GM18502 (cell line): ENCODE data around the gene CELSR1.
"Not testable (repeated sequence)": the region's sequence is repeated elsewhere in the genome, so short reads cannot be mapped to it uniquely, and the experiment has no call there.

Source experiments
- ATAC-seq: cut with Tn5 transposase; IDR thresholded peaks from one replicate; pipeline ENCODE4 v1.9.1; 2021; ENCODE audit warnings: mild to moderate bottlenecking; ENCODE audit not compliant: unreplicated experiment, poor library complexity

CELSR1 gene

DNA sequence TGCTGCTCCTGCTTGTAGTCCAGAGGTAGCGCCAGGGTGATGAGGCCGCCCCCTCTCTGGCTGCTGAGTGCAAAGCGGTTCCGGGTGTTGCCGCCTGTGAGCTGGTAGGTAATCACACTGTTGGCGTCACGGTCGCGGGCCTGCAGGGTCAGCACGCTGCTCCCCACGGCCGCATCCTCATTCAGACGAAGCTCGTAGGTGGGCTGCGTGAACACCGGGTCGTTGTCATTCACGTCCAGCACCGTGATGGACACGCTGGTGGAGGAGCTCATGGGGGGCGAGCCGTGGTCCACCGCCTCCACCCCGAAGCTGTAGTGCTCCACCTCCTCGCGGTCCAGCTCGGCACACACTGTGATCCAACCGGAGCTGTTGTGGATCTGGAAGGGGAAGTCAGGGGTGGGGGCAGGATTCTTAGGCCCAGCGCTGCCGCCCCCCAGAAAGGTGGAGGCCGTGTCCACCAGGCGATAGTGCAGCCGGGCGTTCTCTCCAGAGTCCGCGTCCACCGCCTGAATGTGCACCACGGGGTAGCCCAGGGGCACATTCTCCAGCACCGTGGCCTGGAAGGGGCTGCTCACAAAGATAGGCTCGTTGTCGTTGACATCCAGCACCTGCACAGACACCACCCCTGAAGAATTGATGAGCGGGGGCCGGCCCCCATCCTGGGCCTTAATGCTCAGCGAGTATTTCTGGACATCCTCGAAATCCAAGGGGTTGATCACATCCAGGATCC, 2.4 kb downstream of the CELSR1 start:
- ATAC-seq, result no peak

DNA sequence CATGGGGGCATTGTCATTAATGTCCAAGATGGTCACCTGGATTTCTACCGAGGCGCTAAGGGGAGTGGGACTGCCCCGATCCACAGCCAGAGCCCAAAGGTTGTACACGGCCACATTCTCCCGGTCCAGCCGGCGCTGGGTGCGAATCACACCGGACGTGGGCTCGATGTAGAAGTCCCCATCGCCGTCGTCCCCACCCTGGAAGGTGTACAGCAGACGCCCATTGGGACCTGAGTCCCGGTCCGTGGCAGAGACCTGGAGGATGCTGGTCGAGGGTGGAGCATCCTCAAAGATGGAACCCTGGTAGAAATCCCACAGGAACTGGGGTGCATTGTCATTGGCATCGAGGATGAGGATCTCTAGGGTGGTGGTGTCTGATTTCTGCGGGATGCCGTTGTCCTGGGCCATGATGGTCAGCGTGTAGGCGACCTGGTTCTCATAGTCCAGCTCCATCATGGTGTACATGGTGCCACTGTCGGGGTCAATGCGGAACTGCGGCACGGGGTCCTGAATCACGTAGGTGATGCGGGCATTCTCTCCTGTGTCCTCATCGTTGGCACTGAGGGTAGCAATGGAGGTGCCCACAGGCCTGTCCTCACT, 3.1 kb downstream of the CELSR1 start:
- no peak for ATAC-seq

- ATAC-seq, result no peak
Observed at GRCh38 chr22:46533070-46533833, 4.2 kb downstream of the CELSR1 start.

DNA sequence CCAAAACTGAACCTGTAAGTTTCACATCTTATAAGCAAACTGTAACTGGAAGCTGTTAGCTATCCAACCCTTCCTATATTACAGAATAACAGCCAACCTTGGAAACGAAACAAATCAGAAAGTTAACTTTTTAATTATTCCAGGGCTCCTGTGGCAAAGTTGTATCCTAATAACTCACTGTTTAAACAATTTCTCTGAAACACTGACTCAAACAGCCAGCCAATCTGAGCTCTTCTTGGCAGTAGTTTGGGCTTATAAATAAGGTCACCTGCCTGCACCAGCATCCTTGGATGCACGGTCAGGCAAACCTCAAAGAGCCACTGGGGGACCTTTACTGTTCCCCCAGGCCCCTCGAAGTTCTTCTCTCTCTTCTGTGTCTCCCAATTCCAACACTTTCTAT, 5.0 kb downstream of the CELSR1 start:
- ATAC-seq, result no peak

DNA sequence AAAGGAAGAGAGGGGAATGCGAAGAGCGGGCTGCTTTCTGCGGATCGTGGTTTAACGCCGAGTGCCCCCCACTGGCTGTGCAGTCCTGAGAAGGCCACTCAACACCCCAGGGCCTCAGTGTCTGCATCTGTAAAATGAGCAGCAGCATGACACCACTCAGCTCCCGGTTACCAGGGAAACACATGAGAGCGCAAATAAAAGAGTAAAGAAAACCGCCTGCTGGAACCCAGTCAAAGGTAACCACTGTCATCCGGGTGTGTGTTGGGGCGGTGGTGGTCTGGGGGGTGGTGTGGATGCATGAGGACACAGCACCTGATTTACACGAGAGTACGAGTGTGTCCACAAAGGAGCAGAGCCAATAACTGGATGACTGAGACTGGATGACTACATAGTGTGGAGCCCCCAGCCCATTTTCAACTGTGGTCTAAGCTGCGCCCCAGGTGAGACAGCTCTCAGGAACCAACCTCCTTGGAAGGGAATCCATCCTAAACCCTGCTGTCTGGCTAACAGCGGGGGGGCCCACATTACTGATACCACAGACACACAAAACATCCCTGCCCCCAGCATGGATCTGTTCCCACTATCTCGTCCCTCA, 5.7 kb downstream of the CELSR1 start:
- no peak for ATAC-seq

GRCh38 chr22:46528121-46528610, 9.3 kb downstream of the CELSR1 start:
- no peak for ATAC-seq

DNA sequence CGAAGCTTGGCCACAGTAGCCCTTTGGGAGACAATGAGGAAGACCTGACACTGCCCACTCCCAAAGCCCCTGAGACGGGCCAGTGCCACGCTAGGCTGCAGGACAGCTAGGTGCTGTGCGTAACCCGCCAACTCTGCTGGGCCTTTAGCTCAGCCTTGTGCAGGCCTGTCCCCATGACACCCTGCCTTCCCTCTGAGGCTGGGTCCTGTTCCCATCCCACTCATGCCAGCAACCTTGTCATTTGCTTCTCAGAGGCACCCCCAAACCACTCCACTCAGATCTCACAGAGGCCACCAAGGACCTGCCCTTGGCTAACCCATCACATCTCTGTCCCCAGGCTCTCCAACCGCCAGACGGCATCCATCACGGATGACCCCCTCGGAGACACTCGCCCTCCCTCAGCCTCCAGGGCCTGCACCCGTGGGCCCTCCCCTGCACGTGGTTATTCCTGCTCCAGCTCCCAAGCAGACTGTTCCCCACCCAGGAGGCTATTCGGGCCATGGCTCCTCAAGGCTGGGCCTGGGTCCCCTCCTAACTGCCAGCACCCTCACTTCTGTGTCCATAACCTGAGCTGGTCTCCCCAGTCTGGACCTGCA, 11.1 kb downstream of the CELSR1 start:
- no peak for ATAC-seq

DNA sequence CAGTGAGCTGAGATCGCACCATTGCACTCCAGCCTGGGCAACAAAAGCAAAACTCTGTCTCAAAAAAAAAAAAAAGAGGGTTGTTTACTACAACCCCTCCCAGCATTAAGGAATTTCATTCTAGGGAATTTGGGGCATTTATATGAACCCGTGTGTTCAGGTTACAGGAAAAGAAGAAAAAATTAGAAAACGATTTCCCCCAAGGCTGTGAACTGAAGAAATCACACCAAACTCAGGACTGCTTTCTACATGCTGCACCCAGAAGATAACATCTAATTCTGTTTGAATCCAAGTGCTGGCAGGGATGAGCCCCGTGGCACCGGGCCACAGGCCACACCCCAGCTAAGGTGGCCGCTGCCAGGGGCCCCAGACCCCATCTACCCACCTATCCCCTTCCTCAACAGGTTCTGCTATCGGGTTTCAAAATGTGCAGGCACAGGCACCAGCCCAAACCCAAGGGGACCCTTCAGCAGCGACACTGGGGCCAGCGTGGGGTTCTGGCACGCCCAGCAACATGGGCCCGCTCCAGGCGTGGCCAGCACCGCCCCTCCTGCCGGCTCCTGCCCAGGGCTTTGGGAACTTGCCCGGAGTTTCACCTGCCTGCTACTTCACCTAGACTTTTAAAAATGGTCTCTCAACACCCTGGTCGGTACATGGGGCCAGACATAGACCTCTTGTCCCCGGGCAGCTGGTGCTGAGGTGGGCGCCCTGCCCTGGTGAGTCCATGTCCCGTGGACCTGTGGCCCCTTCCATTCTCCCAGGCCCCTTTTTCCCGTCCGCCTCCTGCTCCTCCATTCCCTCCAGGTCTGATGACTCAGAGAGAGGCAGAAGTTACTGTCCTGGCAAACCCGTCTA, 11.8 kb downstream of the CELSR1 start:
- ATAC-seq, result no peak

GRCh38 chr22:46524203-46524740, 13.1 kb downstream of the CELSR1 start:
- ATAC-seq, result no peak

GRCh38 chr22:46522797-46523196, 14.6 kb downstream of the CELSR1 start:
- no peak for ATAC-seq

DNA sequence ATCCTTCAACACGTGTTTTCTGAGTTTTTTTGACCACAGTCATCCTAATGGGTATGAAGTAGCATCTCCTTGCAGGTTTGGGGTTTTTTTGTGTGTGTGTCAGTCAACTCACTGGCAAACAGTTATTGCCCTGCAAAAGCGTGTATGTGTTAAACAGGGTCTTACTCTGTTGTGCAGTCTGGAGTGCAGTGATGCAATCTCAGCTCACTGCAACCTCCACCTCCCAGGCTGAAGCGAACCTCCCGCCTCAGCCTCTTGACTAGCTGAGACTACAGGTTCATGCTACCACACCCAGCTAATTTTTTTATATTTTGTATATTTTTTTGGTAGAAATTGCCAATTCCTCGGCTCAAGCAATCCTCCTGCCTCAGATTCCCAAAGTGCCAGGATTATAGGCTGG, 15.4 kb downstream of the CELSR1 start:
- ATAC-seq, result no peak

- no peak for ATAC-seq
Observed at GRCh38 chr22:46520880-46521279, 16.5 kb downstream of the CELSR1 start.

DNA sequence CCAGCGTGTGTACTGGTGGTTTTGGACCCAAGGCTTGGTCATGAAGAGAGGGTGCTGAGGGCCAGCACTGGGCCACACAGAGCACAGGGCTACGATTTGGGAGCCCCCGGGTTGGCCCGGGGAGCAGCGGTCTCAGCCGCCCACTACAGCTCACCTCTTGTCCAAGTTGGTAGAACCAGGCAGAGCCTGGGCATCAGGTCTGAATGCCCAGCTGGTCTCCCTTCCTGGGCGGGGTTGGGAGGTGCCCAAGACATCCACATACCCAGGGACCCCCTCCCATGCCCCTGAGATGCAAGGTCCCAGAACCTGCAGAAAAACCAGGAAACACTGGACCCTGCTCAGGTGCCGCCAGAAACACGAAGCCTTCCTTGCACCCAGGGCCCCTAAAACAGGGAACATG, 18.0 kb downstream of the CELSR1 start:
- ATAC-seq, result no peak

DNA sequence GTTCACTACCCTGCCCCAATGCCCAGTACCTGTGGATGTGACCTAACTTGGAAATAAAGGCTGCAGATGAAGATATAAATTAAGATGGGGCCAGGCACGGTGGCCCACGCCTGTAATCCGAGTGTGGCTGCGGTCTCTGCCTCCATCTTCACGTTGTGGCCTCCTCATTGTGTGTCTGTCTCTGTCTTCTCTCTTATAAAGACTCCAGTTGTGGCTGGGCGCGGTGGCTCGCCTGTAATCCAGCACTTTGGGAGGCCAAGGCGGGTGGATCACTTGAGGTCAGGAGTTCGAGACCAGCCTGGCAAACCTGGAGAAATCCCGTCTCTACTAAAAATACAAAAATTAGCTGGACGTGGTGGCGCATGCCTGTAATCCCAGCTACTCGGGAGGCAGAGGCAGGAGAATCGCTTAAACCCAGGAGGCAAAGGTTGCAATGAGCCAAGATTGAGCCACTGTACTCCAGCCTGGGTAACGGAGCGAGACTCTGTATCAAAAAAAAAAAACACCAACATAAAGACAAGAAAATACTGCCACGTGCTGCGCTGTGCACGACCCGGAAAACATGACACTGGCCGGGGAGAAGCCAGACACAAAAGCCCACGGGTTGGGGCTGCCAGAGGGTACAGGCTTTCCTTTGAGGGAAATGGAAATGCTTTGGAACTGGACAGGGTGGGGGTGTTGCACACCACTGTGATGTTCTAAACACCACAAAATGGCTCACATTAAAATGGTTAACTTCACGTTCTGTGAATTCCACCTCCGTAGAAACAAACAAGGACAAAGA, 18.7 kb downstream of the CELSR1 start:
- ATAC-seq, result no peak

- ATAC-seq, result no peak
Observed at GRCh38 chr22:46518038-46518437, 19.4 kb downstream of the CELSR1 start.

DNA sequence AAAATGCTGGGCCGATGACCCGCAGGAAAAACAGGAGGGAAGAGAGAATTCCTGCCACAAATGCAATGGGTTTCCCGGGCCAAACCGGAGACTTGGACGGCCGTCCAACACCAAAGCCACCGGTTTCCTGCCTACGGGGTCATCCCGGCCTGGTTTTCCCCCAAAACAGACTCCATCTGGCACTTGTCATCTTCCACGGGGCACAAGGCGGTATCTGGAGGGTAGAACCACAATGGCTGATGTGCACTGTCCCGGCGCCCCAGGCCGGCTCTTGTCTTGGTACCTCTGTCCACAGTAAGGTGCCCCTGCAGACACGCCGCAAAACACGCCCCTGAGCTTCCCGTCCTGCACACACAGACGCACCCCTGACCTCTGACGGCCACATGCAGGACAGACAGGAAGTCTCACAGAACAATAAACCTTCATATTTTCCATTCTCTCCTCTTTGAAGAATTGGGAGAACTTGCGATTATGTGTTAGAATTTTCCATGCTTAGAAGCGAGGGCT, 20.1 kb downstream of the CELSR1 start:
- no peak for ATAC-seq

DNA sequence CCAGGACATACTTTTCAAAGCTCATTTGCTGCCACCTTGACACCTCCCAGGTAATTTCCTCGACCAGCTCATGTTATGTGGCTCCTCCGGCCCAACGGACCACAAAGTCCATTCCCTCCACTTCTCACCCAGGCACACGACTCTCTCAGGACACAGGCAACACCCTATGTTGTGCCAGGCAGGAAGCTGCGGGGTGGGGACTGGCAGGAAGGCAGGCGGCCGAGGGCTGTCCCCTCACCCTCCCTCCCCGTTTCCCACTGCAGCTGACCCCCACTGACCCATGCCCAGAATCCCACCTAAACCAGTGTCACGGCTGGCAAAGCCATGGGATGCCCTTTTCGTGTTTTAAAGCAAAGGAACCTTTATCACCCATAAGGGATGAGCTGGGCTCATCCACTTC, 20.8 kb downstream of the CELSR1 start:
- no peak for ATAC-seq

- not testable (repeated sequence) for ATAC-seq
Observed at GRCh38 chr22:46516112-46516487, 21.3 kb downstream of the CELSR1 start.
